ENCODE data around the gene ERICH3. TPM values are rescaled to one million over a fixed set of nuclear protein-coding genes. Genes with fewer than 3 reads are reported as not detected.

ERICH3 gene
- total and polyA plus RNA-seq, 9 of the 15 experiments (the other 6 are each of a cell fraction or from before 2014, with no cell fraction given) = not detected

DNA sequence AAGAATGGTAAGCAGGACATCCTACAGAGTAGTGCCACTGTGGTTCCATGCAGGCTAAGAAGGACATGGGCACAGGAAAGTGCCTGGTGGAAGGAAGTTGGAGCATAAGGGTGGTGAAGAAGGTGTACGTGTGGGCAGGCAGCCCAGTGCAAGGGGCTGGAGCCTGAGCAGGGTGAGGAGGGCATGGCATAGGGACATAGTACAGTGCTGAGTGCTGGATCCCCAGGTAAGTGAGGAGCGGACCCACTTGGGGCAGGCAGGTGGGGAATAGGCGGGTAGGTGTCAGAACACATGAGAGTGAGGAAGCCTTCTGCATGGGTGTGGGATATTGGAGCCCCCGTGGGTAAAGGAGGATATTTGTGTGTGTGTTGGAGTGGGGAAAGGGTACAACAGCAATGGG, 145.5 kb downstream of the ERICH3 start (continued):
- TF ChIP-seq CREBBP (IDR thresholded peaks at IDR 0.05; ENCODE audit: low read depth, low read length) (no peak), ADNP (tag; IDR thresholded peaks at IDR 0.05) (no peak), ZBTB17 (CRISPR knock-in tag; IDR thresholded peaks at IDR 0.05) (no peak), ZNF444 (CRISPR knock-in tag; IDR thresholded peaks at IDR 0.05) (no peak), ZNF239 (CRISPR knock-in tag; IDR thresholded peaks at IDR 0.05) (no peak), PPARD (CRISPR knock-in tag; IDR thresholded peaks at IDR 0.05) (no peak), MITF (IDR thresholded peaks at IDR 0.05) (no peak), RFX7 (CRISPR knock-in tag; IDR thresholded peaks at IDR 0.05) (no peak), SAFB2 (IDR thresholded peaks at IDR 0.05; ENCODE audit: borderline replicate concordance, low read depth, low read length, severe bottlenecking) (no peak)
- TF ChIP-seq, protein P1, sequence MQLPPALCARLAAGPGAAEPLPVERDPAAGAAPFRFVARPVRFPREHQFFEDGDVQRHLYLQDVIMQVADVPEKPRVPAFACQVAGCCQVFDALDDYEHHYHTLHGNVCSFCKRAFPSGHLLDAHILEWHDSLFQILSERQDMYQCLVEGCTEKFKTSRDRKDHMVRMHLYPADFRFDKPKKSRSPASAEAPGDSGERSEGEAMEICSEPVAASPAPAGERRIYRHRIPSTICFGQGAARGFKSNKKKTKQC (CRISPR knock-in tag; IDR thresholded peaks at IDR 0.05) = no peak

DNA sequence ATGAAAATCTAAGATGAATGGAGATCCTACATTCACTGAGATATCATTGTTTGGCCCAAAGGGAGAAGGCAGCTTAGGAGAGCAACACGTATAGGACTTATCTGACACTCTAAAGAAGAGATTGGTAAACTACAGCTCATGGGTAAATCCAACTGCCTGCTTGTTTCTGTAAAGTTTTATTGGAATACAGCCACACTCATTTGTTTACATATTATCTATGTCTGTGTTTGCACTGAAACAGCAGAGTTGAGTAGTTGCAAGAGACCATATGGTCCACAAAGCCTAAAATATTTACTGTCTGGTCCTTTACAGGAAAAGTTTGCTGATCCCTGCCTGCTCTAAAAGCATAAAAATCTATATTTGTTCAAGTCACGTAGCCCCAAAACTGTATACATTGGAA, 146.9 kb downstream of the ERICH3 start:
- H4K20me1 ChIP-seq (replicated peaks; ENCODE audit: control insufficient read depth, insufficient read depth, low read length) = no peaks in the 10 kb centered on the region
- H2AFZ ChIP-seq (ENCODE audit: low read depth, low read length) = no peak overlapping the region
- H3K4me3 ChIP-seq = no peak overlapping the region
- ChIA-PET POLR2A (interaction anchor here (0.6 kb wide), 1 partner anchor 1316 kb away, joined by 3 read pairs; no protein-coding TSS in a partner anchor), CTCF (ENCODE audit: low intra/inter-chr PET ratio) (no interaction called here)
- no peaks in the 10 kb centered on the region for H3K27me3 ChIP-seq (ENCODE audit: control insufficient read depth in 2 of 2, insufficient read depth in 2 of 2, low read length in 2 of 2)
- no peaks in the 10 kb centered on the region for H3K9me1 ChIP-seq (ENCODE audit: control insufficient read depth, insufficient read depth, low read length)
- no peak overlapping the region for H3K9ac ChIP-seq (ENCODE audit: insufficient read depth in 1 of 2, low read depth in 2 of 2, low read length in 2 of 2)
- H3K27ac ChIP-seq (ENCODE audit: extremely low read depth, low read depth, low read length) = no peak overlapping the region
- no peak overlapping the region for H3K4me2 ChIP-seq (ENCODE audit: insufficient read depth, low read length)
- FAIRE-seq (no peak), ATAC-seq (no peak), DNase-seq (ENCODE audit: extremely low read depth in 1 of 4, low spot score in 3 of 4) (no peak)
- in situ Hi-C loops (cut with MboI) = no loop called here
- H3K9me3 ChIP-seq (replicated peaks; ENCODE audit: control insufficient read depth, insufficient read depth, low read depth, low read length) = no peaks in the 10 kb centered on the region
- H3K36me3 ChIP-seq (ENCODE audit: control insufficient read depth, insufficient read depth, low read length) = no peaks in the 10 kb centered on the region
- no peaks in the 10 kb centered on the region for H3K79me2 ChIP-seq (ENCODE audit: control insufficient read depth, insufficient read depth, low read length)
- H3K4me1 ChIP-seq (replicated peaks in 1 of 2; ENCODE audit: control insufficient read depth in 2 of 2, insufficient read depth in 2 of 2, low read length in 2 of 2) = no peaks in the 10 kb centered on the region
- WGBS (ENCODE audit: insufficient coverage, low coverage, missing lambda C conversion rate) = 2% methylated on average over 2 of the region's 2 CpGs
- intact Hi-C loops (cut with micrococcal nuclease) = no loop called here
- BruUV-seq (replicated peaks) = no TSS peak
- no peak for TF ChIP-seq BHLHE40 (IDR thresholded peaks at IDR 0.05; ENCODE audit: low read length)
- TF ChIP-seq, protein P2, sequence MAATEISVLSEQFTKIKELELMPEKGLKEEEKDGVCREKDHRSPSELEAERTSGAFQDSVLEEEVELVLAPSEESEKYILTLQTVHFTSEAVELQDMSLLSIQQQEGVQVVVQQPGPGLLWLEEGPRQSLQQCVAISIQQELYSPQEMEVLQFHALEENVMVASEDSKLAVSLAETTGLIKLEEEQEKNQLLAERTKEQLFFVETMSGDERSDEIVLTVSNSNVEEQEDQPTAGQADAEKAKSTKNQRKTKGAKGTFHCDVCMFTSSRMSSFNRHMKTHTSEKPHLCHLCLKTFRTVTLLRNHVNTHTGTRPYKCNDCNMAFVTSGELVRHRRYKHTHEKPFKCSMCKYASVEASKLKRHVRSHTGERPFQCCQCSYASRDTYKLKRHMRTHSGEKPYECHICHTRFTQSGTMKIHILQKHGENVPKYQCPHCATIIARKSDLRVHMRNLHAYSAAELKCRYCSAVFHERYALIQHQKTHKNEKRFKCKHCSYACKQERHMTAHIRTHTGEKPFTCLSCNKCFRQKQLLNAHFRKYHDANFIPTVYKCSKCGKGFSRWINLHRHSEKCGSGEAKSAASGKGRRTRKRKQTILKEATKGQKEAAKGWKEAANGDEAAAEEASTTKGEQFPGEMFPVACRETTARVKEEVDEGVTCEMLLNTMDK (IDR thresholded peaks at IDR 0.05; ENCODE audit: borderline replicate concordance, insufficient read depth, low read depth, low read length, poor library complexity, severe bottlenecking) = no peak
- TF ChIP-seq TGIF2 (CRISPR knock-in tag; IDR thresholded peaks at IDR 0.05) = no peak
- TF ChIP-seq PCBP2 (IDR thresholded peaks at IDR 0.05; ENCODE audit: low read depth, low read length, poor library complexity, severe bottlenecking) = no peak
- TF ChIP-seq ZNF408 (CRISPR knock-in tag; IDR thresholded peaks at IDR 0.05; ENCODE audit: low read depth) = no peak
- TF ChIP-seq ZNF644 (tag; IDR thresholded peaks at IDR 0.05; ENCODE audit: low read depth) = no peak
- TF ChIP-seq ZBTB17 (CRISPR knock-in tag; IDR thresholded peaks at IDR 0.05) = no peak
- no peak for TF ChIP-seq TCF7 (IDR thresholded peaks at IDR 0.05; ENCODE audit: borderline replicate concordance)
- no peak for TF ChIP-seq RHOXF2B (CRISPR knock-in tag; conservative IDR thresholded peaks at IDR 0.05)
